Glomerular endothelial cell (primary cell): ENCODE results near the gene CXCL16. TPM values are rescaled to one million over a fixed set of nuclear protein-coding genes. Genes with fewer than 3 reads are reported as not detected.
A peak's percentile ranks its signal among the peaks of the same experiment; 100 is the strongest.
"Not testable (repeated sequence)": the region's sequence is repeated elsewhere in the genome, so short reads cannot be mapped to it uniquely, and the experiment has no call there.

ENCODE experiments used
- DNase-seq: peaks from one replicate; pipeline ENCODE4 v3.0.0-alpha.2; 2011; ENCODE audit warnings: low read depth, low spot score; ENCODE audit errors: extremely low read depth
- total RNA-seq: library from RNA; depleted of rRNA; stranded (reverse); fragments of >200 nt; gene quantifications from 2 replicates; pipeline ENCODE4 v1.2.3, GENCODE V29; 2015

CXCL16 gene
- total RNA-seq, 1 donor from 2014 or later: 18.5 TPM

DNA sequence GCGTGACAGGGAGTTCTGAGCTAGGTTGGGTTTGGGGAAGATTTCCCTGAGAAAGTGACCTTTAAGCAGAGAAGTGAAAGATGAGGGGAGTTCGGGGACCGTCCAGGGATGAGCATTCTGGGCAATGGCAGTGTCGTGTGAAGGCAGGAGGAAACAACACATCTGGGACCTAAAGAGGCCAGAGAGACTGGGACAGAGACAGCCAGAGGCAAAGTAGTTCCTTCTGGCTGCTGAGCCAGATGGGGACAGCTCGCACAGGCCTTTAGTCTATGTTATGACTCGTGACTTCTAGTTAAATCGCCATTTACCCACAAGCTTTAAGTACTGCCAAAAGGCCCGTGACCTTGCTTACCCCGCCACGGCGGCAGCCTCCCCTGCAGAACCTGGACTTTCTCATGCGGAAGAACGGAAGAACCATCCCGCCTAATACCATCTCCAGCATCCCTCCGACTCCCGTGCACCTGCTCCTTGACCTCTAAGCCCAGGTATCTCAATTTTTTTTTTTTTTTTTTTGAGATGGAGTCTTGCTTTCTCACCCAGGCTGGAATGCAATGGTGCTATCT, 17.0 kb downstream of the CXCL16 start:
- no peak for DNase-seq

DNA sequence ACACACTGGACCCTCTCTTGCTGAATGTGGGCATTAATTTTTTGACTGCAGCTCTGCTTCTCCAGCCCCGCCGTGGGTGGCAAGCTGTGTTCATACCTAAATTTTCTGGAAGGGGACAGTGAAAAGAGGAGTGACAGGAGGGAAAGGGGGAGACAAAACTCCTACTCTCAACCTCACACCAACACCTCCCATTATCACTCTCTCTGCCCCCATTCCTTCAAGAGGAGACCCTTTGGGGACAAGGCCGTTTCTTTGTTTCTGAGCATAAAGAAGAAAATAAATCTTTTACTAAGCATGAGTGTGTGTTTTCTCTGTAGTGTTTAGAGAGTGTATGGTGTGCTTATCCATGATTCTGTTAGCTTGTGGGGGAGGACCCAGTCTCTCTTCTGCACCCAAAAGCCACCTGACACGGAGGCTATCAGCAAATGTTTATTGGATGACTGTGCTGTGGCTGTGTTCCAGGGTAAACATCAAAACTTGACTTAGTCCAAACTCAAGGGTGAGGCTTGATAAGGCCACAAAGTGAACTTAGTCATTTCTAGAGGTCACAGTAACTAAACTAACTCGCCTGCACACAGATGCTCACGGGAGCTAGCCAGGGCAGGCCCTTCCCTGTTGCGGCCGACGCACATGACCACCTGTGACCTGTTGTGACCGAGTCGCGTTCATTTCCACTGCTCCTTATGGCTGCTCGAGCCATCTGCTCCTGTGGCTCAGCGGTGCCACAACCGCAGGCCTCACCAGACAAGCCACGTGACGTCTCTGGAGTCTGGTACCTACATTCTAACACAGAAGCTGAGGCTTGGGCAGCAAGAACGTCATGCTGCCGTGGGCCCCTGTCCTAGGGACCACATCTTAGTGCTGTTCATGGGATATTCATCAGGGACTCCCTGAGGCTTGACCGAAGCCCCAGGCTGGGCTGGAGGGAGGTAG, 18.3 kb downstream of the CXCL16 start:
- DNase-seq: no peak

GRCh38 chr17:4720787-4721186, 18.9 kb downstream of the CXCL16 start:
- DNase-seq: no peak

GRCh38 chr17:4719684-4720221, 20.0 kb downstream of the CXCL16 start:
- DNase-seq: no peak

GRCh38 chr17:4719146-4719545, 20.6 kb downstream of the CXCL16 start:
- DNase-seq: no peak

- no peak for DNase-seq
Observed at GRCh38 chr17:4718276-4718675, 21.5 kb downstream of the CXCL16 start.

GRCh38 chr17:4717791-4718190, 21.9 kb downstream of the CXCL16 start:
- DNase-seq: no peak

DNA sequence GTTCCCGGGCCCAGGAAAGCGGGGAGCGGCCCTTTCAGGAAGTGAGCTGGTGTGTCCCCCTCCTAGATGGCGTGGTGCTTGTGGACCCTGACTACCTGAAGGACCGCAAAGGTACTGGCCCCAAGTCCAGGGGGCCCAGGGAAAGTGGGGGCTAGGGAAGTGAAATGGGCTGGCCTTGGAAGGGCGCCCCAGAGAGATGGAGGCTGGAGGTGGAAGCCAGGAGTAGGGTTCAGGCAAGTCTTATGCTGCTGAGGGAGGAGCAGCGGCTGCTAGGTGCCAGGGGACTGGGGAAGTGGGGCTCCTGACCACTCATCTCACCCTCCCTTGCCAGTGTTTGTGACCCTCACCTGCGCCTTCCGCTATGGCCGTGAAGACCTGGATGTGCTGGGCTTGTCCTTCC, 23.6 kb downstream of the CXCL16 start:
- DNase-seq: no peak

DNA sequence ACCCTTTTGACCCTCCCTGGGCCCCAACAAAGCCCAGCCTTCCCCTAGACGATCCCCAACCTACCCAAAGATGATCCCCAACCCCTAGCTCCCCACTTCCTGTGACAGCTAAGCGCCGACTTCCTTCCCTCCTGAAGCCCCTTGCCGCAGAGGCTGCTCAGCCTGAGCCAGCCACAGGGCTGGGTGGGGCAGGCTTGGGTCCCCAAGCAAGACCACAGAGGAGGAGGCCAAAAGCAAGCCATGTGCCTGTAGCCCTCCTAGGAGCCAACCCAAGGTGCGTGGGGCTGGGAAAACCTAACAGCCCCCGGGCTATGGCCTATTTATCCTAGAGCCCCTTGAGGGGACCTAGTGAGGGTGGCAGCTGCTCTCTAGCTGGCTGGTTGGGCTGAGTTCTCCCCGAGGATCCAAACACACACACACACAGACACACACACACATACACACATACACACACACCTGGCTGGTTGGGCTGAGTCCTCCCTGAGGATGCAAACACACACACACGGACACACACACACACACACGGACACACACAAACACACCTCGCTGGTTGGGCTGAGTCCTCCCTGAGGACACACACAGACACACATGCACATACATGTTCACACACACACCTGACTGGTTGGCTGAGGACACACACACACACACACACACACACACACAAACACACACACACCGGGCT, 24.5 kb downstream of the CXCL16 start:
- DNase-seq: no peak

- not testable (repeated sequence) for DNase-seq
Observed at GRCh38 chr17:4714340-4715062, 25.2 kb downstream of the CXCL16 start.

- DNase-seq: no peak
Observed at GRCh38 chr17:4712526-4712925, 27.2 kb downstream of the CXCL16 start.

- DNase-seq: no peak
Observed at GRCh38 chr17:4711661-4712181, 28.0 kb downstream of the CXCL16 start.

GRCh38 chr17:4710693-4711634, 28.8 kb downstream of the CXCL16 start:
- DNase-seq: no peak

DNA sequence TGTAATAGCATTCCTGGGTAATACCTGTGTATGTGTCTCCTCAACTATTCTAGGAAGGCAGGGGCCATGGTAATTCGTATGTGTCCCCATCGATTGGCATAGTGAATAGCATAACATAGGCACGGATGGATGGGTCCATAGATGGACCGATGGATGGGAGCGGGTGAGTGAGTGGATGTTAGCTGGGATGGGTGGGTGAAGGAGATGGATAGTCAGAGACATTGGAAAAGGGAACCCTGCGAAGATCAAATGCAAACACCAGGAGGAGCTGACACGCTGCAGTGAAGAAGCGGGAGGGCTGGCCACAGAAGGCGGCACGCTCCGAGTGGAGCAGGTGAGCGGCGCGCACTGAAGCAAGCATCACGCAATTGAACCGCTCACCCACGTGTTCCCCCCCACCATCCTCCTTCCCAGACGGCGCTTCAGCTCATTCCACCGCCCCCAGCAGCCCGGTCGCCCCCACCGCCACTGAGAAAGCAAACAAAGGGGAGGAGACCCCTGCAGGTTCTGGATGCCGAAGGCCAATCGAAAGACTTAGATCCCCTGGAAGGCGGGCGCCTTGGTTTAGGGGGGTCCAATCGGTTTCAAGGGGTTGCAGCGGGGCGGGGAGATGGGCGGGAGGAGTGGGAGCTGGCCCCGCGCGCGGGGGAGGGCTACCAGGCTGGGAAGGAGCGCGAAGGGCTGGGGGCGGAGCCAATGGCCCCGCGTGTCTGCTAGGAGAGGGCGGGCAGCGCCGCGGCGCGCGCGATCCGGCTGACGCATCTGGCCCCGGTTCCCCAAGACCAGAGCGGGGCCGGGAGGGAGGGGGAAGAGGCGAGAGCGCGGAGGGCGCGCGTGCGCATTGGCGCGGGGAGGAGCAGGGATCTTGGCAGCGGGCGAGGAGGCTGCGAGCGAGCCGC, 29.7 kb downstream of the CXCL16 start, which contains the start of gene ARRB2:
ARRB2 (plus strand) TSS at position 839 of the 899 bp plus-strand sequence. CDS start 90 bp downstream, outside the sequence.
- DNase-seq: peak; percentile 84

DNA sequence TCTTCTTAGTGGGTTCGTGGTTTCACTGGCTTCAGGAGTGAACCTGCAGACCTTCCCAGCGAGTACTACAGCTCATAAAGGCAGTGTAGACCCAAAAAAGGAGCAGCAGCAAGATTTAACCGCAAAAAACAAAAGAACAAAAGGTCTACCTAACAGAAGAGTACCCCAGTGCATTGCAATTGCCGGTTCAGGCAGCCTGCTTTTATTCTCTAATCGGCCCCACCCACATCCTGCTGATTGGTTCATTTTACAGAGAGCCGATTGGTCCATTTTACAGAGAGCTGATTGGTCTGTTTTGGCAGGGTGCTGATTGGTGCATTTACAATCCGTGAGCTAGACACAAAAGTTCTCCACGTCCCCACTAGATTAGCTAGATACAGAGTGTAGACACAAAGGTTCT, 31.3 kb downstream of the CXCL16 start:
- no peak for DNase-seq

DNA sequence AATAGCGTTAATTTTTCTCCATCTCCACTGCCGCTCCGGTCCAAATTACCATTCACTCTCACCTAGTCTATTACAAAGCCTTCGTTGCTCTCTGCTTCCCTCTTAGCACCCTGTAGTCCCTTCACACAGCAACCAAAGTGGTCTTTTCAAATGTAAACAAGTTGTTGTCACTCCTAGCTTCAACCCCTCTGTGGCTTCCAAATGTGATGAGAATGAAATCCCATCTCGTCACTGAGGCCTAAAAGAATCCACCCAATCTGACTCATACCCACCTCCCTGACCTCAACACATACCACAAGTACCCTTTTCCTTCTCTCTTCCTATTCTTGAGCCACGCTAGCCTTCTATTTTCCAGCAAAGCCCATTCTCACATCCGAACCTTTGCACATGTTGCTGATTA, 33.6 kb downstream of the CXCL16 start:
- DNase-seq: no peak

GRCh38 chr17:4704991-4705390, 34.7 kb downstream of the CXCL16 start:
- DNase-seq: no peak

DNA sequence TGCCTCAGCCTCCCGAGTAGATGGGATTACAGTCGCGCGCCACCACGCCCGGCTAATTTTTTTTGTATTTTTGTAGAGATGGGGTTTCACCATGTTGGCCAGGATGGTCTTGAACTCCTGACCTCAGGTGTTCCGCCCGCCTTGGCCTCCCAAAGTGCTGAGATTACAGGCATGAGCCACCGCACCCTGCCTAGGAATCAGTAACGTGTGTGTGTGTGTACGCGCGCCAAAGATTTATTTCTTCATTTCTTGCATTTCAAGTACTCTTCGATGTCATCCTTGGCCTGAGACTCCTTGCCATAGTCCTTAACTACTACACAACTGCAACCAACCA, 35.2 kb downstream of the CXCL16 start:
- DNase-seq: not testable (repeated sequence)
